HG03575 (cell line): ENCODE results near the gene FRMPD1.
"Not testable (repeated sequence)": the region's sequence is repeated elsewhere in the genome, so short reads cannot be mapped to it uniquely, and the experiment has no call there.

ENCODE experiments used
- ATAC-seq: cut with Tn5 transposase; IDR thresholded peaks from one replicate; pipeline ENCODE4 v1.9.1; 2021; ENCODE audit not compliant: unreplicated experiment, insufficient number of reproducible peaks, low FRiP score; ENCODE audit errors: extremely low read depth

FRMPD1 gene

GRCh38 chr9:37650873-37651768, at the start of gene FRMPD1:
Gene FRMPD1 (plus strand): TSS chr9:37650954. CDS start chr9:37692642, 41,688 bp downstream.
- no peak for ATAC-seq

GRCh38 chr9:37602061-37602460, 48.7 kb upstream of the FRMPD1 start:
- ATAC-seq = not testable (repeated sequence)

GRCh38 chr9:37602817-37603216, 47.9 kb upstream of the FRMPD1 start:
- no peak for ATAC-seq

- no peak for ATAC-seq
Observed at GRCh38 chr9:37604296-37604695, 46.5 kb upstream of the FRMPD1 start.

- no peak for ATAC-seq
Observed at GRCh38 chr9:37608250-37608649, 42.5 kb upstream of the FRMPD1 start.

GRCh38 chr9:37609735-37610397, 40.9 kb upstream of the FRMPD1 start:
- no peak for ATAC-seq

- ATAC-seq = no peak
Observed at GRCh38 chr9:37611014-37611413, 39.7 kb upstream of the FRMPD1 start.

- no peak for ATAC-seq
Observed at GRCh38 chr9:37611961-37612360, 38.8 kb upstream of the FRMPD1 start.

GRCh38 chr9:37617161-37617560, 33.6 kb upstream of the FRMPD1 start:
- ATAC-seq = no peak

- ATAC-seq = no peak
Observed at GRCh38 chr9:37617832-37618231, 32.9 kb upstream of the FRMPD1 start.

GRCh38 chr9:37618817-37619216, 31.9 kb upstream of the FRMPD1 start:
- ATAC-seq = no peak

GRCh38 chr9:37619806-37620205, 30.9 kb upstream of the FRMPD1 start:
- no peak for ATAC-seq

- no peak for ATAC-seq
Observed at GRCh38 chr9:37620396-37620795, 30.4 kb upstream of the FRMPD1 start.

- no peak for ATAC-seq
Observed at GRCh38 chr9:37621273-37622121, 29.3 kb upstream of the FRMPD1 start.

- no peak for ATAC-seq
Observed at GRCh38 chr9:37622462-37622861, 28.3 kb upstream of the FRMPD1 start.

GRCh38 chr9:37623267-37623666, 27.5 kb upstream of the FRMPD1 start:
- no peak for ATAC-seq

- ATAC-seq = no peak
Observed at GRCh38 chr9:37624073-37624472, 26.7 kb upstream of the FRMPD1 start.

- ATAC-seq = no peak
Observed at GRCh38 chr9:37625036-37625757, 25.6 kb upstream of the FRMPD1 start.

- ATAC-seq = no peak
Observed at GRCh38 chr9:37625758-37626147, 25.0 kb upstream of the FRMPD1 start.
